ENCODE measurements around the gene MYO3A. TPM values are rescaled to one million over a fixed set of nuclear protein-coding genes. Genes with fewer than 3 reads are reported as not detected.
"Not testable (repeated sequence)": the region's sequence is repeated elsewhere in the genome, so short reads cannot be mapped to it uniquely, and the experiment has no call there.

MYO3A gene
- total RNA-seq, 1 donor from 2014 or later: not detected

- intact Hi-C loops (cut with DNase I): no loop called here
- ATAC-seq: no peak
Measured at GRCh38 chr10:26064106-26064505, 130.1 kb downstream of the MYO3A start.

GRCh38 chr10:26067680-26068079 lies 133.7 kb downstream of the MYO3A start:
- no peak for DNase-seq (ENCODE audit: missing footprints)
- intact Hi-C loops (cut with DNase I): no loop called here
- ATAC-seq: no peak

More at GRCh38 chr10:26064106-26064505, 130.1 kb downstream of the MYO3A start:
- no peak for DNase-seq (ENCODE audit: missing footprints)

- ATAC-seq; intact Hi-C loops (cut with DNase I); DNase-seq (ENCODE audit: missing footprints): not testable (repeated sequence)
Measured at GRCh38 chr10:26080971-26081370, 146.9 kb downstream of the MYO3A start.

- ATAC-seq (no peak), DNase-seq (ENCODE audit: missing footprints) (no peak)
- intact Hi-C loops (cut with DNase I): no loop called here
Measured at GRCh38 chr10:26081459-26081858, 147.4 kb downstream of the MYO3A start.

- ATAC-seq (no peak), DNase-seq (ENCODE audit: missing footprints) (no peak)
- intact Hi-C loops (cut with DNase I): no loop called here
Measured at GRCh38 chr10:26085549-26085948, 151.5 kb downstream of the MYO3A start.

GRCh38 chr10:26087666-26088065 lies 153.6 kb downstream of the MYO3A start:
- intact Hi-C loops (cut with DNase I): no loop called here
- ATAC-seq (no peak), DNase-seq (ENCODE audit: missing footprints) (no peak)

GRCh38 chr10:26090026-26090425 lies 156.0 kb downstream of the MYO3A start:
- ATAC-seq: no peak

GRCh38 chr10:26090762-26091161 lies 156.7 kb downstream of the MYO3A start:
- intact Hi-C loops (cut with DNase I): no loop called here
- DNase-seq (ENCODE audit: missing footprints) (no peak), ATAC-seq (no peak)

More at GRCh38 chr10:26090026-26090425, 156.0 kb downstream of the MYO3A start:
- intact Hi-C loops (cut with DNase I): no loop called here
- DNase-seq (ENCODE audit: missing footprints): no peak

GRCh38 chr10:26093229-26093628 lies 159.2 kb downstream of the MYO3A start:
- ATAC-seq (no peak), DNase-seq (ENCODE audit: missing footprints) (no peak)
- intact Hi-C loops (cut with DNase I): no loop called here

GRCh38 chr10:26095781-26096180 lies 161.8 kb downstream of the MYO3A start:
- DNase-seq (ENCODE audit: missing footprints): no peak
- ATAC-seq: no peak
- intact Hi-C loops (cut with DNase I): no loop called here

- DNase-seq (ENCODE audit: missing footprints); ATAC-seq; intact Hi-C loops (cut with DNase I): not testable (repeated sequence)
Measured at GRCh38 chr10:26097549-26097948, 163.5 kb downstream of the MYO3A start.

- no peak for ATAC-seq
- intact Hi-C loops (cut with DNase I): no loop called here
- no peak for DNase-seq (ENCODE audit: missing footprints)
Measured at GRCh38 chr10:26112532-26112931, 178.5 kb downstream of the MYO3A start.

GRCh38 chr10:26138613-26139012 lies 204.6 kb downstream of the MYO3A start:
- intact Hi-C loops (cut with DNase I): no loop called here

GRCh38 chr10:26156019-26156418 lies 222.0 kb downstream of the MYO3A start:
- ATAC-seq (no peak), DNase-seq (ENCODE audit: missing footprints) (no peak)
- intact Hi-C loops (cut with DNase I): no loop called here

More at GRCh38 chr10:26138613-26139012, 204.6 kb downstream of the MYO3A start:
- DNase-seq (ENCODE audit: missing footprints) (no peak), ATAC-seq (no peak)

GRCh38 chr10:26157734-26158133 lies 223.7 kb downstream of the MYO3A start:
- DNase-seq (ENCODE audit: missing footprints): no peak
- no peak for ATAC-seq
- intact Hi-C loops (cut with DNase I): no loop called here

- DNase-seq (ENCODE audit: missing footprints): no peak
- intact Hi-C loops (cut with DNase I): no loop called here
- ATAC-seq: no peak
Measured at GRCh38 chr10:26169466-26169865, 235.4 kb downstream of the MYO3A start.

GRCh38 chr10:26172131-26172530 lies 238.1 kb downstream of the MYO3A start:
- intact Hi-C loops (cut with DNase I): no loop called here
- DNase-seq (ENCODE audit: missing footprints) (no peak), ATAC-seq (no peak)

- intact Hi-C loops (cut with DNase I): no loop called here
- ATAC-seq: no peak
- DNase-seq (ENCODE audit: missing footprints): no peak
Measured at GRCh38 chr10:26173837-26174236, 239.8 kb downstream of the MYO3A start.

GRCh38 chr10:26177341-26177740 lies 243.3 kb downstream of the MYO3A start:
- DNase-seq (ENCODE audit: missing footprints) (no peak), ATAC-seq (no peak)
- intact Hi-C loops (cut with DNase I): no loop called here

GRCh38 chr10:26194275-26194674 lies 260.2 kb downstream of the MYO3A start:
- intact Hi-C loops (cut with DNase I): no loop called here
- no peak for ATAC-seq

GRCh38 chr10:26197248-26197647 lies 263.2 kb downstream of the MYO3A start:
- intact Hi-C loops (cut with DNase I): no loop called here
- no peak for DNase-seq (ENCODE audit: missing footprints)
- no peak for ATAC-seq

More at GRCh38 chr10:26194275-26194674, 260.2 kb downstream of the MYO3A start:
- no peak for DNase-seq (ENCODE audit: missing footprints)

Measured in Right ventricle myocardium inferior (tissue), 1 donor.